Measurements from ENCODE around the gene TSPEAR.

The TSPEAR gene

DNA sequence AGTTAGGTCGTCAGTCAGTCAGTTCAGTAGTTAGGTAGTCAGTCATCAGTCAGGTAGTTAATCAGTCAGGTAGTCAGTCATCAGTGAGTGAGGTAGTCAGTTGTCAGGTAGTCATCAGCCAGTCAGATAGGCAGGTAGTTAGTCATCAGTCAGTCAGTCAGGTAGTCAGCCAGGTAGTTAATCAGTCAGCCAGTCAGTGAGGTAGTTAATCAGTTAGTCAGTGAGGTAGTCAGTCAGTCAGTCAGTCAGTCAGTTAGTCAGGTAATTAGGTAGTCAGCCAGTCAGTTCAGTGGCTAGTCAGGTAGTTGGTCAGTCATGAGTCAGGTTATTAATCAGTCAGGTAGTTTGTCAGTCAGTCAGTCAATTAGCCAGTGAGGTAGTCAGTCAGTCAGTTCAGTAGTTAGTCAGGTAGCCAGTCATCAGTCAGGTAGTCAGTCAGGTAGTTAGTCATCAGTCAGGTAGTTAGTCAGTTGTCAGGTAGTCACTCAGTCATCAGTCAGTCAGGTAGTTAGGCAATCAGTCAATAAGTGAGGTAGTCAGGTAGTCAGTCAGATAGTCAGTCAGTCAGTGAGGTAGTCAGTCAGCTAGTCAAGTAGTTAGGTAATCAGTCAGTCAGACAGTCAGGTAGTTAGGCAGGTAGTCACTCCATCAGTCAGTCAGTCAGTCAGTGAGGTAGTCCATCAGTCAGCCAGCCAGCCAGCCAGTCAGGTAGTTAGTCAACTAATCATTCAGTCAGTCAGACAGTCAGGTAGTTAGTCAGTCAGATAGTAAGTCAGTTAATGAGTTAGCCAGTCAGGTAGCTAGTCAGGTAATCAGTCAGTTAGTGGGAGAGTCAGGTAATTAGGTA is 187.6 kb downstream of the TSPEAR start:
- DNase-seq = no peak

GRCh38 chr21:44522753-44523204 is 188.6 kb downstream of the TSPEAR start:
- DNase-seq = no peak

GRCh38 chr21:44521928-44522752 is 189.2 kb downstream of the TSPEAR start:
- DNase-seq = no peak

- no peak for DNase-seq
Measured at GRCh38 chr21:44521301-44521927, 190.0 kb downstream of the TSPEAR start.

GRCh38 chr21:44520326-44521300 is 190.8 kb downstream of the TSPEAR start:
- no peak for DNase-seq

DNA sequence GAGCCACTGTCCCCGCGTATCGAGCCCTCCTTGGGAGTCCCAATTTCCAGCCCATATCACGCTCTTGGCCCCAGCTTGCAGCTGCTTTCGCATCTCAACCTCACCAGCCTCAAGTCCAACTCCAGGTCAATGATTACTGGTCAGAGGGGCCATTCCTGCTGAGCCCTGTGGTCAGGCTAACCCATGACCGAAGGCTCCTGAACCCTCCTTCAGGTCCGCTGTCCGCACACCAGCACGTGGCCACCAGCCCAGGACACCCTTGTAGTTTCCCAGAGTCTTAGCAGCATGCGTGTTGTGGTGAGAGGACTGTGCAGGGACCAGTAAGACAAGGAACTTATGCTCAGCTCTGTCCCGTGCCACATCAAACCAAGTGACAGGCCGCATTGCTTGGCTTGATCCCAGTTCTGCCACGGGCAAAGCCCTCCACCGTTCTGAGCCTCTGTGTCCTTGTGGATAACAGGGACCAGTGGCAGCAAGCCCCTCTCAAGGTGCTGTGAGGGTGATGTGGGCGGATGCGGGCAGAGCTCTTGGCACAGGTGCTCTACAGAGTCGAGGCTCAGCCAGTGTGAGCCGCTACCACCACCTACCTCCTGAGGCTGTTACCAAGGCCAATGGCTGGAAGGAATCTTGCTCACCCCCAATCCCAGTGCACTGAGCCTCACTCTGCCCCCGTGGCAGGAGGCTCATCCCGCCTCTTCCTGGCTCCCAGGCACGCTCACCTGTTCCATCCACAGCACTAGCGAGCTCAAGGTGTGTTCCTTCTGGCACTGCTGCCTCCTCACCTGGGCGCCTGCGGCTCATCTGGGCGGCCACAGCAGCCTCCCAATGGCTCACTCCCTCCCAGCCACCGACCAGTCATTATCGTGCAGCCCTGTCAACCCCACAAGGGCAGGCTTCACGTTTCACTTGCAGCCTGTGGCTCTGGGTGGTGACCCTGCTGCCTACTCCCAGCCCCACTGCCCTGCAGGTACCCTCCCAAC is 191.7 kb downstream of the TSPEAR start:
- no peak for DNase-seq

DNA sequence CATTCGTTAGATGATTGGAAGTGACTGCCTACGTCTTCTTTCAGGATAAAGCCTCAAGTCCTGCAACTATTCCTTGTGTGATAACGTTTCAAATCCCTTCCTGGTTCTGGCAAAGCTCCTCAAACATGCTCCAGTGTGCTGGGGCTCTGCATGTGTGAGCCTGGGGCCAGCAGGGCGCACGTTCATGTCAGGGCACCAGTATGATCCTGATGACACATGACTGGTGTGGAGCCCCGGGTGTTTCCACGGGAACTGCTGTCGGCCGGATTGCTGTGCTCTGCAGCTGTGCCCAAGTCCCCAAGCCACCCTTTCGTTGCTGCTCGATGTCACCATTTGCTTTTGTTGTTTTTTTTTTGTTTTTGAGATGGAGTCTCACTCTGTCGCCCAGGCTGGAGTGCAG is 192.7 kb downstream of the TSPEAR start:
- no peak for DNase-seq

- peak; percentile 40 for DNase-seq
Measured at GRCh38 chr21:44517175-44517899, 194.0 kb downstream of the TSPEAR start.

DNA sequence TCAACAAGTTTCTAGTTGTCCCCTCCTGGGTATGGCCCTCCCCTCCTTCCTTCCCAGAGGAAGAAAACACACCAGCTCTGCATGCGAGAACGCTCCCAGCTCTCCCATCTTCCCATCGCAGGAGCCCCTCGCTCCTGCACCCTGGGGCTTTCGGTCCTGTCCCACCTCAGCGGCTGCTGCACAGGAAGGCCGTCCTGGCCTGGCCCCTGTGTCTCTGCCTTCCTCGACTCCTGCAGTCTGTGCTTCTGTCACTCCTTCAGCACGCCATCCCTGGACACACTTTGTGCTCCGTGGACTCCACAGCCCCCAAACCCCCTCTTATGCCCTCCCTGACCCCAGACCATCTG is 194.6 kb downstream of the TSPEAR start:
- no peak for DNase-seq

DNA sequence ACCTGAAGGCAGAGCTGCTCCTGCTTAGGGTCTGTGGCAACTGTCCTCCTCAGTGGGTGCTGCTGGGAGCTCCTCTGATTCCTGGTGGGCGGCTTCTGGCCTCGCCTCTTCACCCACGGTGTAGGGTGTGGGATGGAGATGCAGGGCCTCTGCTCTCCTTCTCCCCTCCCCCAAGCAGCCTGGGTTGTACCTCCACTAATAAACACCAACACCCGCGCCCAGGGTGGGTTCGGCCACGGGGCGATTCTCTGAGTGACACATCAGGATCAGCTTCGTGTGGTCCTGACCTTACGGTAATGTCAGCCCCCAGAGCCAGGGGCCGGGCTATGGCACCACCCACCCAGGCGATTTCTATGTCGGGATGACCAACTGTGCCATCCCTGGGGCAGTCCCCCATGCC is 195.0 kb downstream of the TSPEAR start:
- no peak for DNase-seq

- no peak for DNase-seq
Measured at GRCh38 chr21:44515359-44516165, 195.8 kb downstream of the TSPEAR start.

- DNase-seq = no peak
Measured at GRCh38 chr21:44514746-44515358, 196.5 kb downstream of the TSPEAR start.

DNA sequence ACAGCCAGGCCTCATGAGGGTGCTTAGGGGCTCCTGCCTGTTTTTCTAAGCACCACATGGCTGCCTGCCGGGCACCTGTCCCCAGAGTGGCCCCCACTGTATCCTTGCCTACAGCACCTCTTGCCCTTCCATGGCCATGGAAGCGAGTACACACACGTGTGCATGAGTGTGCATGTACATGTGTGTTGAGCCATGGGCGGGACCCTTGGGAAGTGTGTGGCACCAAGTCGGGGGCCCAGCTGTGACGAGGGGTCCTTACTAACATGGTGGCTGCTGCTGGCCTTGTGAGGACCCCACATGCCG is 197.2 kb downstream of the TSPEAR start:
- no peak for DNase-seq

DNA sequence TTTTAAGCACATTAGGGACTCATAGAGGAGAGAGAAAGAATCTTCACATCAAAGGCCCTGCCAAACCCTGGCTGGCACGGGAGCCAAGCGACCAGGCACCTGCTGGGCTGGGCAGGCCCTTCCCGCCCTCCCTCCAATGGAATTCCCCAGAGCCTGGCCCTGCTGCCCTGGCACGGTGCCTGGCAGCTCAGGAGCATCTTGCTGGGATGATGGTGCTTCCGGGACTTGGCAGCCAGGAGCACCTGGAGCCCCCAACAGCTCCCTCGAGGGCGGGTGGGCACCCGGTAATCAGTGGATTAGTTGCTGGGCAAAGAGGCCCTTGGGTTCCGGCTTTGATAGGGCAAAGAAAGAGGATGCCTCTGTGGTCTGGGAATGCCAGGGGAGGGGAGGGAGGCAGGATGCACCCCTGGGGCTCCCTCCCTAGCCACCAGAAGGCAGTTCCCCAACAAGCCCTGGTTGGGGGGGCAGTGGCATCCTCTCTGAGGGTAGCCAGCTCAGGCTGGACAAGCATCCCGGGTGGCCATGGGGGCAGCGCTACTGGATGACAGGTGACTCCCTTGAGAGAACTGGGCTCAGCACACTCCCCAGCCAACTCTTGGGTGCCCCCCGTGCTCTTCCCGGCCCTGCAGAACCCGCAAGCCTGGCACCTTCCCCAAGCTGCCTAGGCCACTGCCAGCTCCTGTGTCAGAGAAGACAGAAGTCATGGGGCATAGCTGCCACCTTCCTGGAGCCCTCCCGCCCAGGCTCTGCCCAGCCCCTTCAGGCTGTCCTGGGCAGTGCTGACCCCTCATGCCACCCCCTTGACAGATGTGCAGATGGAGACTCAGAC is 197.8 kb downstream of the TSPEAR start:
- DNase-seq = no peak

DNA sequence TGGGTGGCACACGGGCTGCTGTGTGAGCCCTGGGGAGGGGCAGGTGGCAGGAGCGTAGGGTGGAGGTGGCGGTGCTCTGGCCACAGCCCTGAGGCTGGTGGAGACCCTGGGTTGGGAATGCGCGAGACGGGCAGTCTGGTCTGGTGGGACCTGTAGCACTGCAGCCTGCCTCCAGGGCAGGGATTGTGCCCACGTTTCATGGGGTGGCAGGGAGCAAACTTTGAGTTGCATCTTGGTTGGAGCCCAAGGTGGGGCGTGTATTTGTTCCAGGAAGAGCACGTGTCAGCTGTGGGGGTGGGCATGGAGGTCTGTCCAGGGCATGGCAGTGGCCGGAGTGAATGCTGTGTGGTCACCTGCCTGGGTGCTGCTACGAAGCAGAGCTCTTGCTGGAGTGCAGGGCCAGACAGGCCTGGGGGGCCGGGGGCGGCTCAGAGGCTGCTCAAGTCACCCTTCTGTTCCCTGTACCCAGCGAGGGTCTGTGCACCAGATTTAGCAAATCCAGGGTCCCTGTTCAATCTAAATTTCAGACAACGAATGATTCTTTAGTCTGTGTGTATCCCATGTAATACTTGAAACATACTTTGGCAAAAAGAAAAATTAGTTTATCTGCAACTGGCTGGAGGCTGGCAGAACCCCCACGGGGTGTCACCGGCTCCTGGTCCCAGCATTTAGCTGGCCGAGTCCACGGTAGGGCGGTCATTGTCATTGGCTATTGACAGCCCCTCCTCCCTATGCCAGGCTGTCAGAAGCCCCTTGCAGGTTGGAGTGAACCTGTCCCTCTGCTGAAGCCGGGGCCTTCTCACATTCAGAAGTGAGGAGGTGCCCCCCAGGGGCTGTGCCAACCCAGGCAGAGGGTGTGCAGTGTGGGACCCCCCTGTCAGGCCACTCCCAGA is 198.6 kb downstream of the TSPEAR start:
- no peak for DNase-seq

DNA sequence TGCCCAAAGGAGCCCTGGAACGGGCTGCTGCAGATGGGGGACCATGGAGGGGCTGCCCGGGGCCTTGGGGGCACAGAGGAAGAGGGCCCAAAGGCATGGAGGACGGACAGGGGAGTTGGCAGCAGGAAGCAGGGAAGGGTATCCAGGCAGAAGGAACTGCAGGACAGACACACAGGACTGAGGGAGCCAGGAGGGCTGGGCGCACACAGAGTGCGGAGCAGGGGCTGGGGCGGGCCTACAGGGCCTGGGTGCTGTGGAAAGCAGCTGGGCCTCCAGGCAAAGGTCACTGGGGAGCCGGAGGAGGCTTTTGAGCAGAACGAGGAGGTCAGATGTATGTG is 199.5 kb downstream of the TSPEAR start:
- no peak for DNase-seq

DNA sequence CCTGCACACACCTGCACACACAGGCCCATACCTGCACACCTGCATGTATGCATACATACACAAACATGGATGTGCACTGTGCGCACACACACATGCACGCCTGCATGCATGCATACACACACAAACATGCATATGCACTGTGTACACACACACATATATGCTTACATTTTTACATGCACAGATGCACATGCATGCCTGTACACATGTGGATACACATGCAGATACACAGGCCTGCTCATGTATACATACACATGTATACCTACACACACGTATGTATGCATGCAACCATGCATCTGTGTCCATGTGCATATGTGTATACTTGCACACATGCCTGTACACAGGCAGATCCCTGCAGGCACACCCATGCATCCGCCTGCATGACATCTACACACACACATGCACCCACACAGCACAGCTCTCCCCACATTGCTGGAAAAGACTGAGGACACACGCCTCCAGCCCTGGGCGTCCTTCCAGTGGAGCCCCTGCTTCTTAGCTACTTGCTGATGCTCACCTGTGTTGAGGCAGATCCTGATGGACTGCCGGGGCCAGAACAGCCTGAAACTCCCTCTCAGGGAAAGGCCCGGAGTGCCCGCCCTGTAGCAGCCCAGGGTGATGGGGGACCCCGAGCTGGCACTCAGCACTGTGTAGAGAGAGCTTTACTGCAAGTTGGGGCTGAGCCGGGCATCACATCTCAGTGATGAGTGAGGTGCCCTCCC is 200.0 kb downstream of the TSPEAR start:
- no peak for DNase-seq
